Lower lobe of right lung (tissue), 2 donors: ENCODE results near the gene KRTAP10-4. TPM values are rescaled to one million over a fixed set of nuclear protein-coding genes. Genes with fewer than 3 reads are reported as not detected.

Experiments
- ATAC-seq, 2 donors: fragments of 200-7000 bp; cut with Tn5 transposase; one replicate each; pipeline ENCODE4 v1.9.1; 2020 to 2022; ENCODE audit warnings: mild to moderate bottlenecking in 2 of 2, moderate library complexity in 2 of 2
- DNase-seq: peaks from one replicate; pipeline ENCODE4 v3.0.0-alpha.2; 2020
- H3K27ac ChIP-seq: fragments of 200-600 bp; one replicate; pipeline ENCODE4 v1.8.0; 2022
- H3K27me3 ChIP-seq: fragments of 200-600 bp; one replicate; pipeline ENCODE4 v1.8.0; 2022; ENCODE audit warnings: low read depth
- H3K36me3 ChIP-seq: fragments of 200-600 bp; one replicate; pipeline ENCODE4 v1.8.0; 2022; ENCODE audit warnings: mild to moderate bottlenecking
- H3K4me1 ChIP-seq: fragments of 200-600 bp; one replicate; pipeline ENCODE4 v1.8.0; 2022
- H3K4me3 ChIP-seq: fragments of 200-600 bp; one replicate; pipeline ENCODE4 v1.8.0; 2022; ENCODE audit warnings: mild to moderate bottlenecking
- H3K9me3 ChIP-seq: fragments of 200-600 bp; one replicate; pipeline ENCODE4 v1.8.0; 2022
- intact Hi-C: fragments of 100-400 bp; cut with DNase I; formaldehyde crosslinking; loops from one replicate; pipeline ENCODE4 v1.11.0; 2022
- total RNA-seq: library from RNA; stranded (reverse); fragmentation: NEBNext Ultra II Directional; extraction: Animal tissue kit (Norgen Biotek cat#: 25700); gene quantifications from one replicate; pipeline ENCODE4 v1.2.1, GENCODE V29; 2021
- TF ChIP-seq, protein P1 (sequence below): fragments of 200-600 bp; IDR thresholded peaks from one replicate; pipeline ENCODE4 v1.8.0; 2022; ENCODE audit warnings: antibody characterized with exemption, mild to moderate bottlenecking
- donor health status: DM: no; HTN: yes; CAD: no; lungs with severe emphysema.

The KRTAP10-4 gene
- total RNA-seq, 1 donor from 2014 or later: not detected

DNA sequence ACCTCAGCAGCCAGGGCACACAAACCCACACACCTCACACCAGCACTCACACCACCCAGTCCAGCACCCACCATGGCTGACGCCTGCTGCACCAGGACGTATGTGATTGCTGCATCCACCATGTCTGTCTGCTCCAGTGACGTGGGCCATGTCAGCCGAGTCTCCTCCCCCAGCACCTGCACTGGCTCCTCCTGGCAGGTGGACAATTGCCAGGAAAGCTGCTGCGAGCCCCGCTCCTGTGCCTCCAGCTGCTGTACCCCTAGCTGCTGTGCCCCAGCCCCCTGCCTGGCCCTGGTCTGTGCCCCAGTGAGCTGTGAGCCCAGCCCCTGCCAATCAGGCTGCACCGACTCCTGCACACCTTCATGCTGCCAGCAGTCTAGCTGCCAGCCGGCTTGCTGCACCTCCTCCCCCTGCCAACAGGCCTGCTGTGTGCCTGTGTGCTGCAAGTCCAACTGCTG, 38.5 kb downstream of the KRTAP10-4 start, which contains the start of gene KRTAP10-8:
Gene KRTAP10-8, plus strand, starts transcription at position 51 of the 458 bp plus-strand sequence. Its CDS starts 22 bp downstream, at position 73.
- no peaks in the 10 kb centered on the region for H3K36me3 ChIP-seq
- intact Hi-C loops: no loop called here
- no peak for DNase-seq
- H3K27me3 ChIP-seq: no peaks in the 10 kb centered on the region
- no peak for ATAC-seq
- H3K4me3 ChIP-seq: no peak within 1 kb of the TSS
- peaks cover 13% of the 10 kb centered on the region for H3K9me3 ChIP-seq
- TF ChIP-seq, protein P1, sequence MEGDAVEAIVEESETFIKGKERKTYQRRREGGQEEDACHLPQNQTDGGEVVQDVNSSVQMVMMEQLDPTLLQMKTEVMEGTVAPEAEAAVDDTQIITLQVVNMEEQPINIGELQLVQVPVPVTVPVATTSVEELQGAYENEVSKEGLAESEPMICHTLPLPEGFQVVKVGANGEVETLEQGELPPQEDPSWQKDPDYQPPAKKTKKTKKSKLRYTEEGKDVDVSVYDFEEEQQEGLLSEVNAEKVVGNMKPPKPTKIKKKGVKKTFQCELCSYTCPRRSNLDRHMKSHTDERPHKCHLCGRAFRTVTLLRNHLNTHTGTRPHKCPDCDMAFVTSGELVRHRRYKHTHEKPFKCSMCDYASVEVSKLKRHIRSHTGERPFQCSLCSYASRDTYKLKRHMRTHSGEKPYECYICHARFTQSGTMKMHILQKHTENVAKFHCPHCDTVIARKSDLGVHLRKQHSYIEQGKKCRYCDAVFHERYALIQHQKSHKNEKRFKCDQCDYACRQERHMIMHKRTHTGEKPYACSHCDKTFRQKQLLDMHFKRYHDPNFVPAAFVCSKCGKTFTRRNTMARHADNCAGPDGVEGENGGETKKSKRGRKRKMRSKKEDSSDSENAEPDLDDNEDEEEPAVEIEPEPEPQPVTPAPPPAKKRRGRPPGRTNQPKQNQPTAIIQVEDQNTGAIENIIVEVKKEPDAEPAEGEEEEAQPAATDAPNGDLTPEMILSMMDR: no peak
- H3K4me1 ChIP-seq: no peaks in the 10 kb centered on the region
- H3K27ac ChIP-seq: no peak within 1 kb of the TSS

DNA sequence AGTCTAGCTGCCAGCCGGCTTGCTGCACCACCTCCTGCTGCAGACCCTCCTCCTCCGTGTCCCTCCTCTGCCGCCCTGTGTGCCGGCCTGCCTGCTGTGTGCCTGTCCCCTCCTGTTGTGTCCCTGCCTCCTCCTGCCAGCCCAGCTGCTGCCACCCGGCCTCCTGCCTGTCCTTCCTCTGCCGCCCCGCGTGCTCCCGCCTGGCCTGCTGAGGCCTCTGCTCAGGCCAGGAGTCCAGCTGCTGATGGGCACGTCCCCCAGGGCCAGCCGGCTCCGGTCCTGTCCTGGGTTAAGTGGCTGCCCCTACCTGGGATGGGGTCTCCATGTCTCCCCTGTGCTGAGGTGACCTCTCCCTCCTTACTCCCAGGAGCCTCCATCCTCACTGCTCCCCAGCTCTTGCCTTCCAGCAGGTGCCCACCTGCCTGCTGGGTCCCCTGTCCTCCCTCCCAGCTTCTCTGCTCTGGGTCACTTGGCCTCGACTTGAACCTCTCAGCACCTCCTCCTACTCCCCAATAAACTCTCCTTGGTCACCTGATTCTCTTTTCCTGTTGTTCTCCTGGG, 39.2 kb downstream of the KRTAP10-4 start:
- H3K27me3 ChIP-seq: no peaks in the 10 kb centered on the region
- TF ChIP-seq, protein P1: no peak
- H3K4me1 ChIP-seq: no peaks in the 10 kb centered on the region
- DNase-seq: no peak
- H3K27ac ChIP-seq: no peak overlapping the region
- peaks cover 13% of the 10 kb centered on the region for H3K9me3 ChIP-seq
- no peak for ATAC-seq
- no peak overlapping the region for H3K4me3 ChIP-seq
- H3K36me3 ChIP-seq: no peaks in the 10 kb centered on the region
- intact Hi-C loops: no loop called here

DNA sequence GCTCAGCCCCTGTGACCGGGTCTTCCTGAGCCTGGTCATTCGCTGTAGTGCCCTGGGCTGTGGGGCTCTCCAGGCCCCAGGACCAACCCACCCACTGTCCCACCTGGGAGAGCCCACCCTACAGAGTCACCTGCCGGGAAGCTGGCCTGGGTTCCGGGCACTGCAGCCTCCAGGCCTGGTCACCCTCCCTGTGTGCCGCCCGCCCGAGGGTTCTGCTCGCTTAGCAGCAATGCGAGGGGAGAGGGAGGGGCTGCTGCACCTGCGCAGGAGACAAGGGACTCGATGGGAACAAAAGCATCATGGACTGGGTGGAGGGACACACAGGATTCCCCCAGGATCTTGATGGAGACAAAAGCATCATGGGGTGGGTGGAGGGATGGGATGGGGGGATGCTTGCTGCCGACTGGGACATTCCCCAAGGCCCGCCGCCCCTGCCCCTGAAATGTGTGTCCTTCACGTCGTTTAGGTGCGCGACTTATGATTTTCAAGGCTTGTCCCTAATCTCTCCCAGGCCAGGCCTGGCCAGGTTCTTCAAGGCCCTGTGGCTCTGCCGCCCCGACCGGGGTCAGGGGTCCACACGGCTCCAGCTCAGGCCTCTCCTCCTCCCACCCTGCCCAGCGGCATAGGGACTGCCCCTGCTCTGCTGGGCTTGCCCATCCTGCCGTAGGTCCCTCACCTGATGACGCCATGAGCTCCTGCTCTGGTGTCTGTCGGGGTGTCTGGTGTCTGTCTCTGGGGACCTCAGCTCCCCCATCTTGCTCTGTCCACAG, 40.0 kb downstream of the KRTAP10-4 start:
- TF ChIP-seq, protein P1: no peak
- DNase-seq (no peak), ATAC-seq (no peak)
- H3K4me3 ChIP-seq: no peak overlapping the region
- intact Hi-C loops: no loop called here
- H3K27me3 ChIP-seq: no peaks in the 10 kb centered on the region
- no peaks in the 10 kb centered on the region for H3K36me3 ChIP-seq
- H3K4me1 ChIP-seq: no peaks in the 10 kb centered on the region
- H3K9me3 ChIP-seq: peaks cover 13% of the 10 kb centered on the region
- H3K27ac ChIP-seq: no peak overlapping the region

DNA sequence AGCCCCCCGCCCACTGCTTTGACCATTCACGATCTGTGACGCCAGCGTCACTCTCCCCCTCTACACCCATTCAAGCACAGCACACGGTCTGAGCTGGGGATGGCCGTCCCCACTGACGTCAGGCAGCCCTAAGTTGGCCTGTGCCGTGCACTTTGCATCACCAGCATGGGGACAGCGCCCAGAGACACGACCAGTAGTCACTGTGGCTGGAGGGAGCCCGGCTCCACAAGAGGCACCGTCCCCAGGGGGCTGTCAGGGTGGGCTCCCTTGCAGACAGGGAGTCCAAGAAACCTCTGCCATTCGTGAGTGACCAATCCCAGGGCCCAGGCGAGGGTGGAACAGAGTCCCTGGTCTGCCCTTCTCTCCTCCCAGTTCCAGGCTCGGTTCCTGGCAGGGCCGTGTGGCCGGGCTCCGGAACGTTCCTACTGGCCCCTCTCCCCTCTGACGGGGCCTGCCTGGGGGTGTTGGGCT, 40.7 kb downstream of the KRTAP10-4 start:
- ATAC-seq: no peak
- no peak for DNase-seq
- Histone ChIP-seq H3K4me3 (no peak overlapping the region), H3K27me3 (no peaks in the 10 kb centered on the region), H3K27ac (no peak overlapping the region), H3K9me3 (peaks cover 13% of the 10 kb centered on the region), H3K4me1 (no peaks in the 10 kb centered on the region), H3K36me3 (no peaks in the 10 kb centered on the region)
- TF ChIP-seq, protein P1: no peak
- intact Hi-C loops: no loop called here

DNA sequence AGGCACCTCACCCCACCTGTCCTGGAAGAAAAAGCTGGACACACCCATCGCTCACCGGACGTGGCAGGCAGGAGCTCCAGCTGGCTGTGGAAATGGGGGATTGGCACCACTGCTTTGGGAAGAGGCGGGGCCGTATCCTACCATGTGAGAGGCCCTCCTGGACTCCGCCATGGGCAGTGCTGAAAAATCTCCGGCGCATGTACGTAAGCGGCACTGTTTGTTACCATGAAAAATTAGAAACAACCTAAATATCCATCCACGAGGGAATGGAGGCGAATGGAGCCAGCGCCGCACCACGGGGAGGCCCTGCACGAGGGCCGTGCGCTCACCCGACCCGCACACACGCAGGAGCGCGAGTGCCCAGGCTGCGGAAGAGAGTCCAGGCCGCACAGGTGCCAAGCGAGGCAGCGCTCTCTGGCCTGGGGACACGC, 41.4 kb downstream of the KRTAP10-4 start:
- Histone ChIP-seq H3K36me3 (no peaks in the 10 kb centered on the region), H3K9me3 (peaks cover 13% of the 10 kb centered on the region)
- no peak for DNase-seq

More for the DNA sequence above, 41.4 kb downstream of the KRTAP10-4 start:
- Histone ChIP-seq H3K27me3 (no peaks in the 10 kb centered on the region), H3K4me3 (no peak overlapping the region), H3K27ac (no peak overlapping the region), H3K4me1 (no peaks in the 10 kb centered on the region)
- TF ChIP-seq, protein P1: no peak
- intact Hi-C loops: no loop called here
- ATAC-seq: no peak
